IMR-90 (cell line): ENCODE data around the gene TRIO. TPM values are rescaled to one million over a fixed set of nuclear protein-coding genes. Genes with fewer than 3 reads are reported as not detected.

ENCODE experiments used
- ATAC-seq: fragments of 200-7000 bp; cut with Tn5 transposase; 2 replicates; pipeline ENCODE4 v1.9.1; 2020; ENCODE audit warnings: low read depth, mild to moderate bottlenecking, moderate library complexity
- BruUV-seq: library from RNA; stranded (reverse); fragments of 400-500 nt; replicated peaks from 2 replicates; lab custom pipeline; 2021; lab: Mats Ljungman, UMichigan
- CTCF ChIA-PET: fragments of 300-600 bp; formaldehyde crosslinking; extraction: SDS; loops from one replicate; lab custom pipeline; 2021; ENCODE audit warnings: antibody characterized with exemption; lab: Yijun Ruan, JAX
- POLR2A ChIA-PET: fragments of 300-600 bp; sonication (Branson Sonifier 250); formaldehyde crosslinking; loops from one replicate; lab custom pipeline; 2022; ENCODE audit warnings: antibody characterized with exemption; ENCODE audit not compliant: unreplicated experiment; lab: Charles Lee
- DNase-seq: peaks from one replicate; pipeline ENCODE4 v3.0.0; 2013
- H2AFZ ChIP-seq: replicated peaks from 2 replicates; pipeline ENCODE3; 2013; ENCODE audit warnings: low read length, mild to moderate bottlenecking; ENCODE audit not compliant: poor library complexity
- H2AK5ac ChIP-seq: 2 replicates; pipeline ENCODE4 v1.6.1; 2013; ENCODE audit warnings: low read depth, low read length, inconsistent platforms
- H2AK9ac ChIP-seq: replicated peaks from 2 replicates; pipeline ENCODE3; 2013; ENCODE audit warnings: mild to moderate bottlenecking, low read depth, low read length, moderate library complexity; ENCODE audit not compliant: poor library complexity
- H2BK120ac ChIP-seq: 2 replicates; pipeline ENCODE4 v1.6.1; 2013; ENCODE audit warnings: low read depth, low read length, inconsistent platforms
- H2BK15ac ChIP-seq: 3 replicates; pipeline ENCODE4 v1.6.1; 2013; ENCODE audit warnings: low read depth, low read length, inconsistent platforms
- H2BK20ac ChIP-seq: 2 replicates; pipeline ENCODE4 v1.6.1; 2013; ENCODE audit warnings: low read depth, mild to moderate bottlenecking, inconsistent platforms, low read length, moderate library complexity
- H2BK5ac ChIP-seq: 2 replicates; pipeline ENCODE4 v1.6.1; 2013; ENCODE audit warnings: mild to moderate bottlenecking, low read depth, low read length, inconsistent platforms; ENCODE audit not compliant: poor library complexity, severe bottlenecking
- H3K14ac ChIP-seq: replicated peaks from 2 replicates; pipeline ENCODE4 v1.6.1; 2013; ENCODE audit warnings: low read depth, low read length, inconsistent platforms
- H3K18ac ChIP-seq: 2 replicates; pipeline ENCODE4 v1.6.1; 2013; ENCODE audit warnings: low read depth, low read length, control low read depth
- H3K23ac ChIP-seq: 2 replicates; pipeline ENCODE4 v1.6.1; 2013; ENCODE audit warnings: low read depth, low read length, inconsistent platforms
- H3K27ac ChIP-seq: 2 replicates; pipeline ENCODE4 v1.5.1; 2013; ENCODE audit warnings: mild to moderate bottlenecking, control low read depth, low read length; ENCODE audit not compliant: insufficient read depth
- H3K27me3 ChIP-seq: 2 replicates; pipeline ENCODE4 v1.6.1; 2013; ENCODE audit warnings: low read length; ENCODE audit not compliant: control insufficient read depth, insufficient read depth
- H3K36me3 ChIP-seq: 2 replicates; pipeline ENCODE4 v1.6.1; 2013; ENCODE audit warnings: low read length, mixed read lengths; ENCODE audit not compliant: control insufficient read depth, insufficient read depth
- H3K4ac ChIP-seq: 2 replicates; pipeline ENCODE4 v1.6.1; 2013; ENCODE audit warnings: low read depth, low read length, inconsistent platforms
- H3K4me1 ChIP-seq: 2 replicates; pipeline ENCODE4 v1.6.1; 2013; ENCODE audit warnings: low read length, mixed read lengths; ENCODE audit not compliant: control insufficient read depth, insufficient read depth
- H3K4me2 ChIP-seq: 2 replicates; pipeline ENCODE4 v1.6.1; 2013; ENCODE audit warnings: low read depth, mild to moderate bottlenecking, control low read depth, low read length, moderate library complexity
- H3K4me3 ChIP-seq: 2 replicates; pipeline ENCODE4 v1.5.1; 2013; ENCODE audit warnings: low read depth, mild to moderate bottlenecking, control low read depth, low read length, moderate library complexity; ENCODE audit not compliant: insufficient read depth
- H3K56ac ChIP-seq: 2 replicates; pipeline ENCODE4 v1.6.1; 2013; ENCODE audit warnings: low read length, inconsistent platforms; ENCODE audit not compliant: insufficient read depth; ENCODE audit errors: extremely low read depth
- H3K79me1 ChIP-seq, 2 experiments: 2 replicates each; pipeline ENCODE4 v1.6.1; 2013; ENCODE audit warnings: low read length in 2 of 2, inconsistent platforms in 1 of 2, low read depth in 1 of 2
- H3K9ac ChIP-seq: 2 replicates; pipeline ENCODE4 v1.6.1; 2013; ENCODE audit warnings: low read depth, low read length, control low read depth
- H3K9me1 ChIP-seq: 2 replicates; pipeline ENCODE4 v1.6.1; 2013; ENCODE audit warnings: low read length, inconsistent platforms; ENCODE audit not compliant: insufficient read depth
- H3K9me3 ChIP-seq: 2 replicates; pipeline ENCODE4 v1.6.1; 2013; ENCODE audit warnings: low read length; ENCODE audit not compliant: control insufficient read depth, insufficient read depth
- H4K20me1 ChIP-seq: 2 replicates; pipeline ENCODE4 v1.6.1; 2013; ENCODE audit warnings: low read length, inconsistent platforms; ENCODE audit not compliant: insufficient read depth
- H4K5ac ChIP-seq: 2 replicates; pipeline ENCODE4 v1.6.1; 2013; ENCODE audit warnings: mild to moderate bottlenecking, low read depth, low read length, control low read depth
- H4K8ac ChIP-seq, 2 experiments: 2 replicates each; pipeline ENCODE4 v1.6.1; 2013; ENCODE audit warnings: low read depth in 2 of 2, low read length in 2 of 2, control low read depth in 1 of 2, inconsistent platforms in 1 of 2
- H4K91ac ChIP-seq: 2 replicates; pipeline ENCODE4 v1.6.1; 2013; ENCODE audit warnings: low read depth, low read length, inconsistent platforms; ENCODE audit not compliant: insufficient read depth
- CEBPB ChIP-seq: IDR thresholded peaks from 2 replicates; pipeline ENCODE4 v1.6.1; 2012; ENCODE audit warnings: low read depth, low read length, improper control_type of control experiment
- CHD1 ChIP-seq: IDR thresholded peaks from 2 replicates; pipeline ENCODE4 v1.6.1; 2012; ENCODE audit warnings: low read depth, low read length, improper control_type of control experiment
- MAZ ChIP-seq: IDR thresholded peaks from 2 replicates; pipeline ENCODE4 v1.6.1; 2012; ENCODE audit warnings: low read depth, mild to moderate bottlenecking, low read length, improper control_type of control experiment, moderate library complexity, borderline replicate concordance
- MXI1 ChIP-seq: IDR thresholded peaks from 2 replicates; pipeline ENCODE4 v1.6.1; 2012; ENCODE audit warnings: low read depth, mild to moderate bottlenecking, low read length, moderate library complexity, borderline replicate concordance
- RCOR1 ChIP-seq: IDR thresholded peaks from 2 replicates; pipeline ENCODE4 v1.6.1; 2012; ENCODE audit warnings: mild to moderate bottlenecking, low read length, improper control_type of control experiment; ENCODE audit not compliant: insufficient replicate concordance
- RFX5 ChIP-seq: IDR thresholded peaks from 2 replicates; pipeline ENCODE4 v1.8.0; 2012; ENCODE audit warnings: low read depth, mild to moderate bottlenecking, low read length, moderate library complexity
- SMC3 ChIP-seq: fragments of 150-350 bp; IDR thresholded peaks from 2 replicates; pipeline ENCODE4 v1.6.1; 2016; ENCODE audit warnings: low read depth, mild to moderate bottlenecking, antibody characterized with exemption, low read length, moderate library complexity
- WGBS, 2 experiments: methylation state at CpG; one replicate each; pipeline versions ENCODE4 v1.1.5 to v1.1.7; 2013; ENCODE audit warnings: missing lambda C conversion rate in 2 of 2; ENCODE audit not compliant: insufficient read length in 1 of 2; ENCODE audit errors: extremely low coverage in 2 of 2; 5-methylcytosine and 5-hydroxymethylcytosine counted together
- dilution Hi-C: fragments of 300-500 bp; cut with HindIII; formaldehyde crosslinking; loops from one replicate; pipeline ENCODE4 v1.14.3; 2018; ENCODE audit warnings: low sequenced_read_pairs; ENCODE audit not compliant: unreplicated experiment
- in situ Hi-C: fragments of 300-500 bp; cut with MboI; formaldehyde crosslinking; loops from 3 replicates; pipeline ENCODE4 v1.14.3; 2019; ENCODE audit warnings: low sequenced_read_pairs, inconsistent platforms, mixed read lengths
- intact Hi-C: fragments of 100-400 bp; cut with micrococcal nuclease; formaldehyde crosslinking; loops from 2 replicates; pipeline ENCODE4 v1.10.0; 2022
- polyA plus RNA-seq, 3 experiments: library from polyadenylated mRNA; depleted of rRNA; stranded (reverse); fragments of >200 nt; gene quantifications; 2 replicates each; pipeline ENCODE4 v1.2.3, GENCODE V29; 2012; ENCODE audit warnings: low replicate concordance in 1 of 3
- total RNA-seq: library from RNA; depleted of rRNA; stranded (reverse); fragments of >200 nt; gene quantifications from 2 replicates; pipeline ENCODE4 v1.2.3, GENCODE V29; 2012
- TF ChIP-seq, protein P1 (sequence below): conservative IDR thresholded peaks from 2 replicates; pipeline ENCODE4 v1.5.1; 2012; ENCODE audit warnings: mild to moderate bottlenecking, low read depth, low read length, improper control_type of control experiment
- TF ChIP-seq, protein P2 (sequence below): fragments of 150-350 bp; IDR thresholded peaks from 2 replicates; pipeline ENCODE4 v1.6.1; 2017; ENCODE audit warnings: mild to moderate bottlenecking, antibody characterized with exemption, low read length, low read depth

TRIO gene
- total and polyA plus RNA-seq, 2 of the 4 experiments (the other 2 are of a cell fraction), result 206 to 522 TPM

DNA sequence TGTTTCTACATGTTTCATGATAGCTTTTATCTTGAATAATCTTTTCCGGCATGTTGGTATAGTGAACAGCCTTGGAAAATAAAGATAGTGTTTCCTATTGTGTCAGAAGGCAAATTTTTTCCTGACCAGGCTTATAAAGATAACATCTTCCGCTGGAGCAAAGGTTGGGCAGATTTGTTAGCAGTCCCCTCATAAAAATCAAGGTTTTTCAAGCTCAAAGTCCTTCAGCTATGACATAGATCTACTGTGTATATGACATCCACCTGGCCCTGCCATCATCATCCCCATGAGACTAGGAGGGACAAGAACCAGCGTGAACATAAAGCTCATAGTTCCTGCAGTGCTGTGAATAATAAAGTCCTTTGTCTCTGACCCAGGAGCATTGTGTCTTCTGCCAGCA is 408.1 kb downstream of the TRIO start:
- Histone ChIP-seq H3K9ac (no peak overlapping the region), H3K18ac (no peak overlapping the region), H3K79me1 (no peaks in the 10 kb centered on the region), H4K20me1 (no peaks in the 10 kb centered on the region), H2BK120ac (no peak overlapping the region), H2BK5ac (no peak overlapping the region), H3K23ac (no peak overlapping the region), H3K27me3 (peaks cover 29% of the 10 kb centered on the region), H4K91ac (no peak overlapping the region), H2AFZ (no peak overlapping the region), H3K4me1 (no peaks in the 10 kb centered on the region), H2AK5ac (no peak overlapping the region), H3K4me2 (no peak overlapping the region), H4K5ac (no peak overlapping the region), H3K9me1 (no peaks in the 10 kb centered on the region), H3K14ac (no peak overlapping the region), H3K36me3 (no peaks in the 10 kb centered on the region), H2BK15ac (no peak overlapping the region), H2BK20ac (no peak overlapping the region), H3K27ac (no peak overlapping the region), H3K4ac (no peak overlapping the region), H3K9me3 (peaks cover 3% of the 10 kb centered on the region; the same call in 1 of the 2 replicates), H4K8ac (no peak overlapping the region), H3K56ac (no peak overlapping the region), H2AK9ac (no peak overlapping the region), H3K4me3 (no peak overlapping the region)
- no TSS peak for BruUV-seq
- CTCF ChIA-PET, result no interaction called here
- TF ChIP-seq SMC3 (no peak), RCOR1 (no peak), CHD1 (no peak), MAZ (no peak), RFX5 (no peak), MXI1 (no peak), CEBPB (no peak)
- TF ChIP-seq, protein P1, sequence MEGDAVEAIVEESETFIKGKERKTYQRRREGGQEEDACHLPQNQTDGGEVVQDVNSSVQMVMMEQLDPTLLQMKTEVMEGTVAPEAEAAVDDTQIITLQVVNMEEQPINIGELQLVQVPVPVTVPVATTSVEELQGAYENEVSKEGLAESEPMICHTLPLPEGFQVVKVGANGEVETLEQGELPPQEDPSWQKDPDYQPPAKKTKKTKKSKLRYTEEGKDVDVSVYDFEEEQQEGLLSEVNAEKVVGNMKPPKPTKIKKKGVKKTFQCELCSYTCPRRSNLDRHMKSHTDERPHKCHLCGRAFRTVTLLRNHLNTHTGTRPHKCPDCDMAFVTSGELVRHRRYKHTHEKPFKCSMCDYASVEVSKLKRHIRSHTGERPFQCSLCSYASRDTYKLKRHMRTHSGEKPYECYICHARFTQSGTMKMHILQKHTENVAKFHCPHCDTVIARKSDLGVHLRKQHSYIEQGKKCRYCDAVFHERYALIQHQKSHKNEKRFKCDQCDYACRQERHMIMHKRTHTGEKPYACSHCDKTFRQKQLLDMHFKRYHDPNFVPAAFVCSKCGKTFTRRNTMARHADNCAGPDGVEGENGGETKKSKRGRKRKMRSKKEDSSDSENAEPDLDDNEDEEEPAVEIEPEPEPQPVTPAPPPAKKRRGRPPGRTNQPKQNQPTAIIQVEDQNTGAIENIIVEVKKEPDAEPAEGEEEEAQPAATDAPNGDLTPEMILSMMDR, result no peak
- TF ChIP-seq, protein P2, sequence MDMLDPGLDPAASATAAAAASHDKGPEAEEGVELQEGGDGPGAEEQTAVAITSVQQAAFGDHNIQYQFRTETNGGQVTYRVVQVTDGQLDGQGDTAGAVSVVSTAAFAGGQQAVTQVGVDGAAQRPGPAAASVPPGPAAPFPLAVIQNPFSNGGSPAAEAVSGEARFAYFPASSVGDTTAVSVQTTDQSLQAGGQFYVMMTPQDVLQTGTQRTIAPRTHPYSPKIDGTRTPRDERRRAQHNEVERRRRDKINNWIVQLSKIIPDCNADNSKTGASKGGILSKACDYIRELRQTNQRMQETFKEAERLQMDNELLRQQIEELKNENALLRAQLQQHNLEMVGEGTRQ, result no peak
- DNase-seq (no peak), ATAC-seq (no peak)
- dilution Hi-C loops (no loop called here), intact Hi-C loops (loop anchor here (5.0 kb wide), 1 partner anchor 71 kb away; no protein-coding TSS in a partner anchor), in situ Hi-C loops (no loop called here)
- 20% methylated on average over 1 of the region's 3 CpGs; no CpG with 5 or more reads in 1 of the 2 experiments for WGBS, 2 experiments
- POLR2A ChIA-PET, result no interaction called here
